GM18505 (cell line): ENCODE results near the gene KANK2.
"Not testable (repeated sequence)": the region's sequence is repeated elsewhere in the genome, so short reads cannot be mapped to it uniquely, and the experiment has no call there.

Experiments used
- ATAC-seq: cut with Tn5 transposase; IDR thresholded peaks from one replicate; pipeline ENCODE4 v1.9.1; 2021; ENCODE audit not compliant: unreplicated experiment
- POLR2A ChIP-seq: IDR thresholded peaks from 4 replicates; pipeline ENCODE4 v1.6.1; 2011; ENCODE audit warnings: borderline replicate concordance; ENCODE audit not compliant: insufficient read depth, insufficient read length; ENCODE audit errors: extremely low read depth

The KANK2 gene

DNA sequence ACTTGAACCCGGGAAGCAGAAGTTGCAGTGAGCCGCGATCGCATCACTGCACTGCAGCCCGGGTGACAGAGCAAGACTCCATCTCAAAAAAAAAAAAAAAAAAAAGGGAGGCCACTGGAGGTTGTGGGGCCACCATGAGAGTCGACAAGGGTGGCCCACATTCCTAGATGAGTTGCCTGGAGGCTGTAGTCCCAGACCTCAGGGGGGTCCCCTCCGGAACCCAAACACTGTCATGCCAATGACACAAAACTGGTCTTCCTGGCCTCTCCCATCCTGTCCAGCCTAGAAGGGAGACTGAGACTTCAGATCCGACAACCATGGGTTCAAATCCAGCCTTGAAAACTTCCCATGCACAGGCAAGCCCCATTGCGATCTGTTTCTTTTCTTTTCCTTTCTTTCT lies 56.4 kb downstream of the KANK2 start:
- no peak for ATAC-seq
- no peak for TF ChIP-seq POLR2A

DNA sequence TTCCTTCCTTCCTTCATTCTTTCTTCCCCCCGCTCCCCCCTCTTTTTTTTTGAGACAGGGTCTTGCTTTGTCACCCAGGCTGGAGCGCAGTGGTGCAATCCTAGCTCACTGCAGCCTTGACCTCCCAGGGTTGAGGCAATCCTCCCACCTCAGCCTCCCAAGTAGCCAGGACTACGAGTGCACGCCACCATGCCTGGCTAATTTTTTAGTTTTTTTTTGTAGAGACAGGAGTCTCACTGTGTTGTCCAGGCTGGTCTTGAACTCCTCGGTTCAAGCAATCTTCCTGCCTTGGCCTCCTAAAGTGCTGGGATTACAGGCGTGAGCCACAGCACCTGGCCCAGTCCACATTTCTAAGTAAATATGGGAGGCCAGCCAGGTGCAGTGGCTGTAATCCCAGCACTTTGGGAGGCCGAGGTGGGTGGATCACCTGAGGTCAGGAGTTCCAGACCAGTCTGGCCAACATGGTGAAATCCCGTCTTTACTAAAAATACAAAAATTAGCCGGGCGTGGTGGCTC lies 57.3 kb downstream of the KANK2 start:
- not testable (repeated sequence) for ATAC-seq

DNA sequence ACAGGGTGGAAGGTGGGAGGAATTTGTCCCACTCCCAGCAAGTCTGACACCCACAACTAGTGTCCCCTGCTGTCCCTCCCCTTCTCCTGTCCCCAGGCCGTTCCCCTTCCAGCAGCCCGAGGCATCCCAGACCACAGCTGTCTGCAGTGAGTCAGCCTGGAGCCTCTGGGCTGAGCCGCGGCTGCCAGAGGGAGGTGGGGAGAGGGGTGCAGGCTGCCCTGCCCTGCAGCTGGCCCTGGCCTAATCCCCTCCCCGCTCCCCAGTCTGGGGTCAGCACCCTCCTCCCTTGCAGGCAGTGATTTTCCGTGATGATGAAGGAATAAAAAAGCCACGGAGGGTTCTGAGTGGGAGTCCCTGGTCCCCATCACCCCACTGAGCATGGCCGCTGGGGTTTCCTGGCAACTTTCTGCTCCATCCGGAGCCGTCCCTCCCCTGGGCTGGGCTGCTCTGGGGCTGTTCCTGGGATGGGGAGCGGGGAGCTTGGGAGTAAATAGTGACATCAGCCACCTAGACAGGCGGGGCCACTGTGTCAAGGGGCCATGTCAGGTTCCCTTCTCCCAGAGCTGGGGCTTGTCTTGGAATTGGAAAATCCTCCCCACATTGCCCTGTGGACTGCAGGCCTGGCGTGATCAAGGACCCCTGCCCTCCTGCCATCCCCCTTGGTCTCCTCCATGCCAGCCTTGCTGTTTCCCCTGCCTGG lies 58.6 kb downstream of the KANK2 start:
- no peak for TF ChIP-seq POLR2A
- no peak for ATAC-seq

DNA sequence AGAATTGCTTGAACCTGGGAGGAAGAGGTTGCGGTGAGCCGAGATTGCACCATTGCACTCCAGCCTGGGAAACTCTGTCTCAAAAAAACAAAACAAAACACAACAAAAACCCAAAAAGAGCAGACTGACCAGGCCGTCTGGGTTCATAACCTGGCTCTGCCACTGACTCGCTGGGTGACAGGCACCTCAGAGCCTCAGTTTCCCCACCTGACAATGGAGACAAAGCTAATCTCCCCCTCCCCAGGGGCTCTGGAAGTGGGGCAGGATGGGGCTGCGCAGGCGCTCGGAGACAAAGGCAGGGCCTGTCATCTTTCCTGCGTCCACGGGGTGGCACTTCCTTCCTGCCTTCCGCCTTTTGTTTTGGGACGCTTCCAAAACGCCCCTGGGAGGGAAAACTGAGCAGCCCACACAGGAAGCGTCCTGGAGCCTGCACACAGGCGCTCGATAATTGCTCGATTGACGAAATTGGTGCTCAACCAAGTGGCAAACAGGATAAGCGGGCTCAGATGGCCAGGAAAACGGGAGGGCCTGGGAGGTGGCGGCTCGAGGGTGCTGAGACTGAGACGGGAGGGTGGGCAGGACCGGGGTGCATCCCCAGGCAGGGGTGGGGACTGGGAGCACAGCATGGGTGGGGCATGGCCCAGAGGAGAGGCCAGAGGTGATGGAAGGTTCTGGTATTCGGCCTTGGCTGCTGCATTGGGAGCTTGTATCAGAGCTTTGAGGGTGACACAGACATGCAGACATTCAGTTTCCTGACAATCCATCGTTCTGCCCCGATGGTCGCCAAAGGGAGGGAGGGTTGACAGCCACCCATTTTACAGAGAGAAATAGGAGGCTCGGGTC lies 59.6 kb downstream of the KANK2 start:
- no peak for ATAC-seq
- TF ChIP-seq POLR2A, result no peak

DNA sequence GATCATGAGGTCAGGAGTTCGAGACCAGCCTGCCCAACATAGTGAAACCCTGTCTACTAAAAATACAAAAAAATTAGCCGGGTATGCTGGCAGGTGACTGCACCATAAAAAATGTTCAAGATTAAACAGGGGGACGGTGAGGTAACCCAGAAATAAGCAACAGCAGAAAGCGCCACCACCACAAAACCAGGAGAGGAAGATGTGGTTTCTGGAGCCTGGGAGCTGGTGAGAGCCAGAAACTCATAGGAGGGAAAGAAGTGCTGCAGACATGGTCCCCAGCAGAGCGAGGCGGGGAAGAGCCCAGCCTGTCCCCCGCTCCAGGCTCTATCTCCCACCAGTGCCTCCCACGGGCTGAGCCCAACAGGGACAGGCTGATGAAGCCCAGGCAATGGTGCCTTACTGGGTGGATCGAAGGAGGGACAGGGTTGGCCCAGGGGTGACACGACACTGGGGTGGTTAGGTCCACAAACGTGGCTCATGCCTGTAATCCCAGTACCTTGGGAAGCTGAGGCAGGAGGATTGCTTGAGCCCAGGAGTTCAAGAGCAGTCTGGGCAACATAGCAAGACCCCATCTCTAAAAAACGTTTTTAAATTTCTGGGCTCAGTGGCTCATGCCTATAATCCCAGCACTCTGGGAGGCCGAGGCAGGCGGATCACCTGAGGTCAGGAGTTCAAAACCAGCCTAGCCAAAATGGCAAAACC lies 60.8 kb downstream of the KANK2 start:
- ATAC-seq, result no peak
- TF ChIP-seq POLR2A, result no peak

DNA sequence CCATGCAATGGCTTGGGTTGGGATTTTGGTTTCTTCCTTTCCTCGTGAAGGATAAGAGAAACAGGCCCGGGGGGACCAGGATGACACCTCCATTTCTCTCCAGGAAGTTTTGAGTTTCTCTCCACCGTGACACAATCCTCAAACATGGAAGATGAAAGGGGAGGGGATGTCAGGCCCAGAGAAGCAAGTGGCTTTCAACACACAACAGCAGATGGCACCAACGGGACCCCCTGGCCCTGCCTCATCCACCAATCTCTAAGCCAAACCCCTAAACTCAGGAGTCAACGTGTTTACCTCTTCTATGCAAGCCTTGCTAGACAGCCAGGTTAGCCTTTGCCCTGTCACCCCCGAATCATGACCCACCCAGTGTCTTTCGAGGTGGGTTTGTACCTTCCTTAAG lies 65.9 kb downstream of the KANK2 start:
- ATAC-seq, result no peak
- no peak for TF ChIP-seq POLR2A

DNA sequence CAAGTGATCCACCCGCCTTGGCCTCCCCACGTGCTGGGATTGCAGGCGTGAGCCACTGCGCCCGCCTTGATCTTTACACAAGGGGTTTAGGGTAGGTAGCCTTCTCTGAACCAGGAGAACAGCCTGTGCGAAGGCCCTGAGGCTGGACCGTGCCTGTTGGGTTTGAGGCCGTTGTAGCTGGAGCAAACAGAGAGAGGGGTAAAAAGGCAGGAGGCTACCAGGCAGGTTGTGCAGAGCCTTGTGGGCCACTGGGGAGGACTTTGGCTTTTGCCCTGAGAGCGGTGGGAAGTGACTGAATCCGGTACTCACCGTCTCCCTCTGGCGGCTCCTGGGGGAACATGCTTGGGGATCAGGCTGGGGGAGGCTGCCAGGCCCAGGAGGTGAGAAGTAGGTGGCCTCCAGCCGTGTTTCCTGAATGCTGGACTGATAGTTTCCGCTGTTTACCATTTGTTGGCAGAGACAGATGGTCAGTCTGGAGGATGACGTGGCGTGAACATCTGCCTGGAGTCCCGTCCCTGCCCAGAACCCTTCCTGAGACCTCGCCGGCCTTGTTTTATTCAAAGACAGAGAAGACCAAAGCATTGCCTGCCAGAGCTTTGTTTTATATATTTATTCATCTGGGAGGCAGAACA lies 66.4 kb downstream of the KANK2 start:
- TF ChIP-seq POLR2A, result peak; percentile 28
- ATAC-seq, result no peak

DNA sequence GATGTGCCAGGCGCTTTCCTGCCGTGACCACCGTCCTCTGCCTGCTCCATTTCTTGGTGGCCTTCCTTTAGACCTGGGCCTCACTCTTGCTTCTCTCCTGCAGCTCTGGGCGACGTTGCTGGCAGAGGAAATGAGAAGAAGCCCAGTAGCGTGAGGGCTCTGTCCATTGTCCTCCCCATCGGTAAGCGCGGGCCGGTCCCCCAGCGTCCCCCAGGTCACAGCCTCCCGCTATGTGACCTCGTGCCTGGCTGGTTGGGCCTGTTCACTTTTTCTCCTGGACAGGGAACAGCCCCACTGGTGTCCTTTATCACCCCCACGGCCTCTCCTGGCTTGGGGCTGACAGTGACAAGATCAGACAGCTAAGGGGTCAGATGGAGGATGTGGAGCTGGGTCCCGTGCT lies 69.4 kb downstream of the KANK2 start:
- ATAC-seq, result no peak
- no peak for TF ChIP-seq POLR2A

DNA sequence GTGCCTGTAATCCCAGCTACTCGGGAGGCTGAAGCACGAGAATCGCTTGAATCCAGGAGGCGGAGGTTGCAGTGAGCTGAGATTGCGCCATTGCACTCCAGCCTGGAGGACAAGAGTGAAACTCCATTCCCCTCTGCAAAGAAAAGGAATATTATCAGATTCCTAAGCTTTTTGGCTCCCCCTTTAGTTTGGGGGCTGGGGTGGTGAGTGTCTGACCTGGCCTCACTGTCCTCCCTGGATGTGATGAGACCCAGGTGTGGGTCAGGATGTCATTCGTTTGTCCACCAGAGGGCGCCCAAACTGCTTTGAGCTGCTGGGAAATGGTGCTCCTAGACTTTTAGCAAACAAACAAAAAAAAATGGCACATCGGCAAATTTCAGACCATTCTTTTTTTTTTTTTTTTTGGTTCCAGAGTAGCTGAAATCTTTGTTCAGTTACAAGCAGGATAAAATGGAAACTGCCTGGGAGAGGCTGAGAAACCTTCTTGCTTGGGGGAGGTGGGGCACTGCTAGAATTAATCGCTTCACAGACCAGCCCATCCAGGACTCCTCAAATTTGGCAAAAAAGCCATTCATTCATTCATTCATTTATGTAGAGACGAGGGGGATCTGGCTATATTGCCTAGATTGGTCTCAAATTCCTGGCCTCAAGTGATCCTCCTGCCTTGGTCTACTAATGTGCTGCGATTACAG lies 71.2 kb downstream of the KANK2 start:
- no peak for TF ChIP-seq POLR2A
- ATAC-seq, result no peak

DNA sequence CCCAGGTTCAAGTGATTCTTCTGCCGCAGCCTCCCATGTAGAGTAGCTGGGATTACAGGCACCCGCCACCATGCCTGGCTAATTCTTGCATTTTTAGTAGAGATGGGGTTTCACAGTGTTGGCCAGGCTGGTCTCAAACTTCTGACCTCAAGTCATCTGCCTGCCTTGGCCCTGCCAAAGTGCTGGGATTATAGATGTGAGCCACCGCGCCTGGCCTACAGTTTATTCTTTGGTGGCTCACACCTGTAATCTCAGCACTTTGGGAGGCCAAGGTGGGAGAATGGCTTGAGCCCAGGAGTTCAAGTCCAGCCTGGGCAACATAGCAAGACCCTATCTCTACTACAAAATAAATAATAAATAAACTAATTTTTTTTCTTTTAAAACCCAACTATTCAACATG lies 73.2 kb downstream of the KANK2 start:
- ATAC-seq, result not testable (repeated sequence)

DNA sequence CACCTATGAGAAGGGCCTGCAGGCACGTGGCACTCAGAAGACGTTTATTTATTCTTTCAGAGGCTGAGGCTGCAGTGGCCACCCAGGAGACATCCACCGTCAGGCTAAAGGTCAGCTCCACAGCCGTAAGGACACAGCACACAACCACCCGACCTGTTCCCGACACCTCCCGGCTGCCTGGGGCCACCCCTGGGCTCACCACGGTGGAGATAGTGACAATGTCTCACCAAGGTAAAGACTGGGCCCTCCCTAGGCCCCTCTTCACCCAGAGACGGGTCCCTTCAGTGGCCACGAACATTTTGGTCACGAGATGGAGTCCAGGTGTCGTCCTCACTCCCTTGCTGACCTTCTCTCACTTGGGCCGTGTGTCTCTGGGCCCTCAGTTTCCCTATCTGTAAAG lies 74.2 kb downstream of the KANK2 start:
- no peak for ATAC-seq
- TF ChIP-seq POLR2A, result no peak

DNA sequence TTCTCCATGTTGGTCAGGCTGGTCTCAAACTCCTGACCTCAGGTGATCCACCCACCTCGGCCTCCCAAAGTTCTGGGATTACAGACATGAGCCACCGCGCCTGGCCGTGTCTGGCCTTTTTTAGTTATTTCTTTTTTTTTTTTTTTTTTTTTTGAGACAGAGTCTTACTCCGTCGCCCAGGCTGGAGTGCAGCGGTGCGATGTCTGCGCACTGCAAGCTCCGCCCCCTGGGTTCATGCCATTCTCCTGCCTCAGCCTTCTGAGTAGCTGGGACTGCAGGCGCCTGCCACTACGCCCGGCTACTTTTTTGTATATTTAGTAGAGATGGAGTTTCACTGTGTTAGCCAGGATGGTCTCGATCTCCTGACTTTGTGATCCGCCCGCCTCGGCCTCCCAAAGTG lies 75.4 kb downstream of the KANK2 start:
- ATAC-seq, result not testable (repeated sequence)

DNA sequence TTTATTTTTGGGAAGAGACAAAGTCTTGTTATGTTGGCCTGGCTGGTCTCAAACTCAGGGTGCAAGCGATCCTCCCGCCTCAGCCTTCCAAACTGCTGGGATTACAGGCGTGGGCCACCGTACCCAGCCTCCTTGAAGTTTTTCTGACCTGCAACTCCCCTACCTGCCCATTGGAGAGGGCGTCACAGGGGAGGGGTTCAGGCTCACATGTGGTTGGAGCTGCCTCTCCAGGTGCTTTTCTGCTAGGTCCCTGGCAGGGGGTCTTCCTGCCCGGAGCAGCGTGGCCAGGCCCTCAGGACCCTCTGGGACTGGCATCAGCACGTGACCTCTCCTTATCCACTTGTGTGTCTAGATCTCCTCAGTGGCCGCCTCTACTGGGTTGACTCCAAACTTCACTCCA lies 80.8 kb downstream of the KANK2 start:
- ATAC-seq, result no peak

More for the DNA sequence above, 80.8 kb downstream of the KANK2 start:
- no peak for TF ChIP-seq POLR2A
